PFSK-1 (cell line): Measurements from ENCODE around the gene REEP2.

Experiments
- REST ChIP-seq, 2 experiments: IDR thresholded peaks; 2 replicates each; pipeline versions ENCODE4 v1.6.1 to v1.8.0; 2011 to 2012; ENCODE audit warnings: low read depth in 2 of 2, low read length in 2 of 2, control low read depth in 1 of 2, inconsistent platforms in 1 of 2, mild to moderate bottlenecking in 1 of 2, moderate library complexity in 1 of 2; ENCODE audit not compliant: insufficient read depth in 1 of 2
- SIN3A ChIP-seq: IDR thresholded peaks from 2 replicates; pipeline ENCODE4 v1.6.1; 2012; ENCODE audit warnings: mild to moderate bottlenecking, low read length, moderate library complexity, borderline replicate concordance; ENCODE audit not compliant: insufficient read depth

GRCh38 chr5:138438724-138439476 lies at the start of gene REEP2:
- TF ChIP-seq REST (IDR thresholded peaks at IDR 0.05; ENCODE audit: insufficient read depth in 1 of 2, low read depth in 2 of 2, low read length in 2 of 2) (no peak), SIN3A (no peak)
